GM19452 (cell line): ENCODE measurements around the gene SYT11.
"Not testable (repeated sequence)": the region's sequence is repeated elsewhere in the genome, so short reads cannot be mapped to it uniquely, and the experiment has no call there.

Experiments
- ATAC-seq: cut with Tn5 transposase; IDR thresholded peaks from one replicate; pipeline ENCODE4 v1.9.1; 2021; ENCODE audit not compliant: unreplicated experiment

The SYT11 gene

DNA sequence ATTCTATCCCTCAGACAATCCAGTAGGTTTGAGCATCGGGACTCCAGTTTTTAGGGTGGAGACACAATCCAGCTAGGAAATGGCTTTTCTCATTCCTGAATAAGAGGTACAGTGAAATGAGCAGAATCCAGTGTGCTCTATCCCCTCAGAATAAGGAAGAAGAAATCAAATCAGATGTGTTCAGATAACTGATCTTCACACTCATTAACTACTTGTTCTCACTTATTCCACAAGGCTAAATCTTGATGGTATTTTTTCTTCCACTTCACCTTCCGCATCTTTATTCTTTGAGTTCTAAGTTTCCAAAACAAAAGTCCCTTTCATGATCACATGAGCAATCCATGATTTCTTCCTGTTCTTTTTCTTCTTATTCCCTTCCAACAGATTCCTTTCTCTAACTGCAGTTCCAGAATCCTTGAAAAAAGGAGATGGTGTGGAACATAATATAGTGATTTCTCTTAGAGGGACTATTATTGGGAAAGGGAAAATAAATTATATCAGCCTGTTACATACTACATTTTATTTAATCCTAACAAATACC is 1.7 kb downstream of the SYT11 start:
- no peak for ATAC-seq

DNA sequence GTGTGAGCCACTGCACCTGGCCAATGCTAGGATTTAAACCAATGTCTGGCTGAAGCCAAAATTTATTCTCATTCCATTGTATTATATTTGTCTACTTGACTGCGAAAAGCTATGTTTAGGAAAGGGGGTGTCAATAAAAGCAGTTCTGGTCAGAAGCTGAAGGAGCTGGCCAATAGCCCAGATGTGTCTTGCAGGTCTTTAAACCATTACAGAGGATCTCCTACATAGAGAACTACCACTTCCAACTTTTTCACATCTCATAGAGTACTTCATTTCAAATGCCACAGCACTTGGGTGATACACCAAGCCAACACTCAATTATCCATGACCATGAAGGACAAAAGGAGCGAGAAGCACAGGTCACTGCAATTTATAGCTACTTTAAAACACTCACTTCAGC is 2.5 kb downstream of the SYT11 start:
- no peak for ATAC-seq

DNA sequence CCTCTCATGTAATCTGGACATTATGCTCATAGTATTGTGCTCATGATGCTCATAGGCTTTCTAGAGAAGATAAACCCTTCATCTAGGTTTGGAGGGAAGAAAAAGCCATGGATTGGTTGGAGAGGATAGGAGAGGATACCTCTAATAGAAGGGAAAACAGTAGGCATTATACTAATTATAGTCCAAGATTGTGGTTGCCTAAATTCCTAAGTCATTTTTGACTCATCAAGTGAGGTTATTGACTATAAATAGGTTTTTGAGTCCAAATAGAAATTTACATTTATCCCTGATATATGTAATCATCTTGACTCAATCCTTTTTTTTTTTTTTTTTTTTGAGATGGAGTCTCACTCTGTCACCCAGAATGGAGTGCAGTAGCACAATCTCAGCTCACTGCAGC is 5.0 kb downstream of the SYT11 start:
- ATAC-seq = no peak

DNA sequence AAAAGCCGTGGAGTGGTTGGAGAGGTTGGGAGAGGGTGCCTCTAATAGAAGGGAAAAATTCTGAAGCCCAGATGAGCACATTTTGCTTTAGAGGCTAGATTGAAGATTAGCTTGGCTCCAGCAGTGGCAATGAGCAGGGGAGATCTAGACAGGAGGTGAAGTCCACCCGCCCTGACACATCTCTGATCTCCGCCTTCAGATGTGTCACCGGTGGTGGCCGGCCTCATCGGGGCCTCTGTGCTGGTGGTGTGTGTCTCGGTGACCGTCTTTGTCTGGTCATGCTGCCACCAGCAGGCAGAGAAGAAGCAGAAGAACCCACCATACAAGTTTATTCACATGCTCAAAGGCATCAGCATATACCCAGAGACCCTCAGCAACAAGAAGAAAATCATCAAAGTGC is 8.4 kb downstream of the SYT11 start:
- no peak for ATAC-seq

DNA sequence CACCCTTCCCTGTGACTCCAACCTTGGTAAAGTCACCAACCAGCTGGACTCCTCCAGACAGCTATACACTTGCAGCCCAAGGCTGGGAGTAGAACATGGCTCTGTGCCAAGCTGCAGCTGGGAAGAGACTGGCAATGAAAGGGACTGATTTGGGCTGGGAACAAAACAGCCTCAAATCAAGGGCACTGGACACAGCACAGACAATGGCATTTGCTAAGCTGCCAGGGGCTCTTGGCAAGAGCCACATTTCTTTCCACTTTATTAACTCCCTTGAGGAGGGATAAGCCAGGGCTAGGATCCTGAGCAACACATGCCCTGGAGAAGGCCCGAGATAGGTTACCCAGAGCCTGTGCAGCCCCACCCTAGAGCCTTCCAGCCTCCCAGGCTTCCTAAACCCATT is 12.0 kb downstream of the SYT11 start:
- no peak for ATAC-seq

DNA sequence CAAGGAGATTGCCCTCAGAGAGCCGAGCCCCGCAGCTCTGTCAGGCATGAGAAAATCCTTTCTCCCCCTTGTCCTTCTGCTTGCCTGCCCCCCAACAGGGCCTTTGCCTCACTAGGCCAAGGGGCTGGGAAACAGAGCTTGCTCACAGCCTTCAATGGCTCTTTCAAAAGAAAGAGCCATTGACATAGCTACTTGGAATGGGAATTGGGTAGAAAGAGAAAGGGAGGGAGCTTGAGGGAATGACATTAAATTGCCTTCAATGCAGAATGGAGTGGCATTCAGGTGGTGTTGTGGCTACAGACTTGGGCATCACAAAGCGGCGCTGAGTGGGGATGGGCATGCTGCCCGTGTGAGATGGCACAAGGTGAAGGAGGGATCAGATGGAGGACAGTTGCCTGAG is 13.2 kb downstream of the SYT11 start:
- ATAC-seq = no peak

DNA sequence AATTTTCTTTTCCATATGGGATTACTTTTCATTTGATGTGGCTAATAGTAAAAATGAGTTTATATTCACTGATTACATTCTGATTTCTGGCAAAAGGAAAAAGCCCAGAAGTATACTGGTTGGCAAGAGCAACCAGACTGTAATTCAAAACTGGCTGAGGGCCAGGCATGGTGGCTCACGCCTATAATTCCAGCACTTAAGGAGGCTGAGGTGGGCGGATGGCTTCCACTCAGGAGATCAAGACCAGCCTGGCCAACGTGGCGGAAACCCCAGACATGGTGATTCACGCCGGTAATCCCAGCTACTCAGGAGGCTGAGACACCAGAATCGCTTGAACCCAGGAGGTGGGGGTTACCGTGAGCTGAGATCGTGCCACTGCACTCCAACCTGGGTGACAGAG is 14.5 kb downstream of the SYT11 start:
- ATAC-seq = no peak

DNA sequence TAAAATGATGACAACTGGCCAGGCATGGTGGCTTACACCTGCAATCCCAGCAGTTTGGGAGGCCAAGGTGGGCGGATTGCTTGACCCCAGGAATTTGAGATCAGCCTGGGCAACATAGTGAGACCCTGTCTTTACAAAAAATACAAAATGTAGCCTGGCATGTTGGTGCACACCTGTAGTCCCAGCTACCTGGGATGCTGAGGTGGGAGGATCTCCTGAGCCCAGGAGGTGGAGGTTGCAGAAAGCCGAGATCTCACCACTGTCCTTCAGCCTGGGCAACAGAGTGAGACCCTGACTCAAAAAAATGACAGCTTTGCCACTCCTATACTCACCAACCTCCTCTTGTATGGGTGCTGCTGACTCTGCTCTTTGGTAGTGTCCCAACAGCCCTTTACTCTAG is 18.6 kb downstream of the SYT11 start:
- no peak for ATAC-seq

DNA sequence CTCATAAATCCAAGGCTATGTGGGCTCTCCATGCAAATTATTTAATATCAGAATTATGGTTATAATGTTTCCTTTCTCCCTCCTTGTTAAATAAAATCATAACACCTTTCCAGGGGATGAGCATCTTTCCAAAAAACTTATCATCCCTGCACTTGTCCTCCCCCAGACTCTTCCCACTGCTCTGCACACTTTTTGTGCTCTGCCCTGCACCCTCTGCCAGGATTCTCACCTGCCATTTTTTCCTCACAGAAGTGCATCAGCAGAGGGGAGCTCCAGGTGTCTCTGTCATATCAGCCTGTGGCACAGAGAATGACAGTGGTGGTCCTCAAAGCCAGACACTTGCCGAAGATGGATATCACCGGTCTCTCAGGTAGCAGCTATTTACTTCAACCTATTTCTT is 20.9 kb downstream of the SYT11 start:
- ATAC-seq = no peak

DNA sequence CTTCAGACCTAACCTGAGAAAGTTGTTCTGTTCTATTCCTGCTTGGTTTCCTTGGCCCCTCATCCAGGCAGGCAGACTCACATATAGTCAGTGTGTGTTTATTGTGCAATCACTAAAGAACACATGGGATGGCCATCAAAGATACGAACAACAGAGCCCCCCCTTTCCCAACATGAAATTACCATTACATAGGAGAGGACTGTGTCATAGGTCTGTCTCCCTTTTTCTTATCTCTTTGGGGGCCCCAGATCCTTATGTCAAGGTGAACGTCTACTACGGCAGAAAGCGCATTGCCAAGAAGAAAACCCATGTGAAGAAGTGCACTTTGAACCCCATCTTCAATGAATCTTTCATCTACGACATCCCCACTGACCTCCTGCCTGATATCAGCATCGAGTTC is 21.6 kb downstream of the SYT11 start:
- no peak for ATAC-seq

DNA sequence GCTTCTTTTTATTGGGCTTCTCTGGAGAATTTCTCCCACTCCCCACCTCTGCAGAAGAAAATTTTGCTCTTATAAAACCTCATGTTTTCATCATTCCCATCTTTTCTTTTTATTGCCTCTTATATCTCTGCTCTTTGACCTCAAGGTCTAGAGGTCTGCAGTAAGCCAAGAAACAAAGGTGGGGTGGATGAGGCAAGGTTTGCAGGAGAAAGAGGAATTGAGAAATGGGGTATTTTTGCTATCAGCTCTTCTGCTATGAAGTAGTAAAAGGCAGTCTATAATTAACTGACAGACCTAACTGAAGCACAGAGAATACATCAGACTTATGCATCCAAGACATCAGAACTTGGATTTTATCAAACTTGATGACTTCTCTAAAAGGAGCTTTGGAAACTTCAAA is 22.9 kb downstream of the SYT11 start:
- ATAC-seq = no peak

DNA sequence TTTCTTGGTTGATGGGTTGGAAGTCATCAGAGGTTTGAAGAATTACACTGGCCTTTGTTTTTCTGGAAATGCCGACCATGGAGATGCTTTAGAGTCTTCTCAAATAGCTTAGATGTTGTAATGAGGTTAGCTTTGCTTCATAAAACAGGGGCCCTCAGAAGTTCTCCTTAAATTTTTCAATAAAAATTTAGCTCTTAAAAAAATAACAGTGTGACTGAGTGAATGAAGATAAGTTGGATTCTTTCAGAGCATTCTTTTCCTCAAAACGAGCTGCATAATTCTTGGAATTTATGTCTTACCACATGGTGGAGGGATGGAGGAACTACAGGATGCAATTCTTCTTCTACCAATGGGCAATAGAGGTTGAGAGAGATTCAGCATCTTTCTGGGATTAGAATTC is 23.4 kb downstream of the SYT11 start:
- no peak for ATAC-seq

DNA sequence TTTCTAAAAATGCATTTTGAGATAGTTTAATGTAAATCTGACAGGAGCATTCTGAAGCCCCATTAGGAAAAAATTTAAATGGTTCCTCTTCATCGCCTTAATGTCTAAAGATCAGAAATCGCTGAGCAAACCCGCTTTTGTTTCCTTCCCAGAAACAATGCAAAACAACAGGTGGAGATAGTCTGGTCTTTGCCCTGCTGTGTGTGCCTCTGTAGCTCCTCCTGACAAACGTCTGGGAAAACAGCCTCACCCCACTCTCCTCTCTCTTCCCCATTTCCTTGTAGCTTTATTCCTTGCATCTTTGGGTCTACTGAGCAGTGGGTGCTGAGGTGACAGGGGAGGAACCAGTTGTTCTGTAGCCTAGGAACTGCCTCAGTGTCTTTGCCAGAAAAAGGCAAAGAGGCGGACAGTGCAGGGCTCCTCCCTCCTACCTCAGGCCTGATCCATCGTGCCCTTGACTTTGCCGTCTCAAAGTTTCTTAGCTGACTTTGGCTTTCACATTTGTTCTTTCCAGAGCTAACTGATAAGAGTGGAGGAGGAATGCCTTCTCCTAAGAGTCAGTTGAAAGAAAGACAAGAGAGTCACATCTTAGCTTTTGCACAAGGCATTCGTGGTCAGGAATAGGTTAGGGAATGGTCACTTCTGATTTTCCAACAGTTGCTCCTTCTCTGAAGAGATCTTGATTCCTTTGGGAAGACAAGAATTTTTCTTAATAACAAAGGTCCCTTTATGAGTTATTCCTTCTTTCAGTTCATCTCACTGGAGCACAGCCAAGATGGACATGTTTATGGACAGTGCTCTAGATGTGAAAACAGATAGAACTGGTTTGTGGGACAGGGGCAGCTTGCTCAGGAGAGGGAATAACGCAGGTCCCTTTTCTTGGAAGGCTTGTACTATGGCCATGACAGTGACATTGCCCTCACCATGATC is 24.9 kb downstream of the SYT11 start:
- no peak for ATAC-seq

DNA sequence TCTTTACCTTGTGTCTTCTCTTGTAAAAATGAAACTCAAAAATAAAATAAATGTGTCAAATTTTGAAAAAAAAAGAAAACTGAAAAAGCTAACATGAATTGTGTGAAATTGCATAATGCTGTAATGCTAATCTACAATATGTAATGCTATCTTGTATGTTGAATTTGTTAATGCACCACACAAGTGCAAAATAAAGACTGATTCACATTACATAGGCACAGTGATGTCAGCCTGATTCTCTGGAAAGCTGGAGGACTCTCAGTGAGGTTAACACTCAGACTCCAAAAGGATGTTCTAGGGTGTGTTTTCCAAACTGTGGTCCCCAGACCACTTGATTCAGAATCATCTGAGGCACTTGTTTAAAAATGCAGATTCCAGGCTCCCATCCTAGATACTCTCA is 25.6 kb downstream of the SYT11 start:
- ATAC-seq = no peak

DNA sequence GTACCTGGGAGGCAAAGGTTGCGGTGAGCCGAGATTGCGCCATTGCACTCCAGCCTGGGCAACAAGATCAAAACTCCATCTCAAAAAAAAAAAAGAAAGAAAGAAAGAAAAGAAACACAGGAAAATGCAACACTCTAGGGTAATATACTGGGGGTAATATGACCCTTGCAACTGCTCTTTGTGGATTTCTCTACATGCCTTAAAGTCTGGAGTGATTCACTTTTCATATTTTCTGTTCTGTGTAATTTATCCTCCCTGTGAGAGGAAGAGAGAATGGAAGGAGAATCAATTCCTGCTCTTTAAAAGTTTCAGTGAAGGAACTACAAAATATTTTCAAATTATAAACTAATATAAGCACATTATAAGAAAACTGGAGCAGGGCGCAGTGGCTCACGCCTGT is 29.1 kb downstream of the SYT11 start:
- no peak for ATAC-seq

DNA sequence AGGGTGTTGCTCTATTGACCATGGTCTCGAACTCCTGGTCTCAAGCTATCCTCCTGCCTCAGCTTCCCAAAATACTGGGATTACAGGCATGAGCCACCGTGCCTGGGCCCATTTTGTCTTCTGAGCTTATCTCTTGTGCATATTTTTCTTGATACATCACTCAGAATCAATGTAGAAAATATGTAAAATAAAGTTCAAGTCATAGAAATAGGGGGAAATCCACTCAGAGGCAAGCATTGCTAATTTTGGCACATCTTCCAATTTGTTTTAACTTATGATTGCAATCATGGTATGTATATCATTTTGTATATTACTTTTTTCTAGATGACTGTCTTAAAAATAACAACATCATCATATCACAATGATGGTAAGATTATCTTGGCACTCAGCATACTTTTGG is 30.2 kb downstream of the SYT11 start:
- ATAC-seq = no peak

DNA sequence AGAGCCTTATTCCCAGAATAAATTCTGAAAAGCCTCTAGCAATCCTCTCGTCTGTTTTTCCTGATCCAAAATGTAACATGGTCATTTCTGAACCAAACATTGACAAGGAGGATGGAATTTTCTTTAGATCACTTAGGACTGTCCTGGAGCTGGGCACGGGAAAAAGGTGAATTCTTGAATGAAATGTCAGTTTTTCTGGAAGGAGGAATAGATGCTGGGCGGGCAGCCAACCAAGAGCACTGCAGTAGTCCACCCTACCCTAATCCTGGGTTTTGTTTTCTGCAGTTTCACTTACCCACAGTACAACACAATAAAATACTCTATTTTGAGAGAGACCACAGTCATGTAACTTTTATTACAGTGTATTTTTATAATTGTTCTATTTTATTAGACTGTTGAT is 30.9 kb downstream of the SYT11 start:
- ATAC-seq = no peak

DNA sequence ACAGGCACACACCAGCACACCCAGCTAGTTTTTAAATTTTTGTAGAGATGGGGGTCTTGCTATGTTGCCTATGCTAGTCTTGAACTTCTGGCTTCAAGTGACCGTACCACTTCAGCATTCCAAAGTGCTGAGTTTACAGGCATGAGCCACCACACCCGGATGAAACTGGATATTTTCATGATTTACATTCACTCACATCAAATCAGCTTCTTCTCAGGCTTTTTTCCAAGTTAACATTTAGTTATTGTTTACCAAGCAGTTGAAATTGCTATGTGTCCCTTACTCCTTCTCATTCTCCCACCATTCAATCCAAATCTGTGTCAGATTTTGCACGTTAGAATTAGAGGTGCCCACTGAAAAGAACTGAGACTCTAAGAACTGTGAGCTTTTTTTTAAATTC is 33.4 kb downstream of the SYT11 start:
- no peak for ATAC-seq

DNA sequence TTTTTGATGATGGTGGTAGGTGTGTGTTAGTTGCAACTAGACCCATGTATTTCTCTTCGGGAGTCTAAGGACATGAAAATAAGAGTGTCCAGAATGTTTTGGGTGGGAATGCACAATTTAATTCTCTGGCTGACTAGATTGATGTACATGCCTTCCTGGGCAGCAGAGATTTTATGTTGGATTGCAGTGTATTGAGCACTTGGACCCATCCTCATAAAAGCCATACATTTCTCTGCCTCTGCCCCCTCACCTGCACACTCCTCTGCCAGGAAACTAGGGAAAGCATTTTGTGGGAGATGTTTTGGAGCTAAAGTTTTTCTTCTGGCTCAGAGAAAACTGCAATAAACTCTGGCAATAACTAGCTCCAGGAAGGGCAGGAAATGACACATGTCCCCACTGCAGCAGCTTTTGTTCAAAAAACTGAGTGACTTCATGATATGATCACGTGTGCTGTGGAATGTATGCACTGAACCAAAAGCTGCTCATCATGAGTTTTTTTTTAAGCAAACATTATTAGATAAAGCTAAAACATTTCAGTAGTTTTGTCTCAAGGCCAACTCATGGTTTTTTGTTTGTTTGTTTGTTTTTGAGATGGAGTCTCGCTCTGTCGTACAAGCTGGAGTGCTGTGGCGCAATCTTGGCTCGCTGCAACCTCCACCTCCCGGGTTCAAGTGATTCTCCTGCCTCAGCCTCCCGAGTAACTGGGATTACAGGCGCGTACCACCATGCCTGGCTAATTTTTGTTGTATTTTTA is 34.2 kb downstream of the SYT11 start:
- no peak for ATAC-seq

DNA sequence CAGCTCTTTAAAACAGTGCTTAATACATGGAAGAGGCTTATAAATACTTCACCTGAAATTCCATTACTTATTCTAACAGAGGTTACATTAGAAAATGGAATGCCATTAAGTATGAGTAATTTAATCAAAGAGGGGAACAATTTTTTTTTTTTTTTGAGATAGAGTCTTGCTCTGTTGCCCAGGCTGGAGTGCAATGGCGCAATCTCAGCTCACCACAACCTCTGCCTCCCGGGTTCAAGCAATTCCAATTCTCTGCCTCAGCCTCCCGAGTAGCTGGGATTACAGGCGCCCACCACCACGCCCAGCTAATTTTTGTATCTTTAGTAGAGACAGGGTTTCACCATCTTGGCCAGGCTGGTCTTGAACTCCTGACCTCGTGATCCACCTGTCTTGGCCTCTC is 36.2 kb downstream of the SYT11 start:
- not testable (repeated sequence) for ATAC-seq

DNA sequence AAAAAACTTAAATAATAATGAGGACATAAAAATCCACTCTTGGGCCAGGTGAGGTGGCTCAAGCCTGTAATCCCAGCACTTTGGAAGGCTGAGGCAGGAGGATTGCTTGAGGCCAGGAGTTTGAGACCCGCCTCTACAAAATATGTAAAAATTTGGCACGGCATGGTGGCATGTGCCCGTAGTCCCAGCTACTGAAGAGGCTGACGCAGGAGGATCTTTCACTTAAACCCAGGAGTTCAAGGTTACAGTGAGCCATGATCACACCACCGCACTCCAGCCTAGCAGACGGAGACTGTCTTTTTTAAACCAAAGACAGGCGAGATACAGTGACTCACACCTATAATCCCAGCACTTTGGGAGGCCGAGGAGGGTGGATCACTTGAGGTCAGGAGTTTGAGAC is 37.1 kb downstream of the SYT11 start:
- ATAC-seq = not testable (repeated sequence)

DNA sequence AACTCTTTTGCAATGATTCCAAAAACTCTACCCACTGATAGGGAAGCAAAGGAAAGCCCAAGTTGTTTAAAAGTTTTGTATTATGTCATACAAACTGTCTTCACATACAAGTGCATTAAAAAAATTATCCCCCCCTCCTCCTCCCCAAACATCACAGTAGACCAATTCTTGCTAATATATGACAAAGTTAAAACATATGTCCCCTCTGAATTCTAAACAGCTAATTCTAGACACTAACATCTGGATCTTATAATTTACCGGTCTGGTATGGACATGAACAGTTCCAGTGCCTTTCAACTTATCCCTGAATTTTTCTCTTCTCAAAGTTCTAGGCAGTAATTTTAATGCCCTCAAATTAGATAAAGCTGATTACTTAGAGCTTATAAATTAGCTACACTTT is 38.4 kb downstream of the SYT11 start:
- no peak for ATAC-seq
